NCI-H1048 (cell line): Measurements from ENCODE around the gene BTBD16.
A peak's percentile ranks its signal among the peaks of the same experiment; 100 is the strongest.

Source experiments
- DNase-seq: peaks from one replicate; lab custom pipeline; 2025; lab: John Stamatoyannopoulos, UW

BTBD16 gene

GRCh38 chr10:122294511-122295450, 23.7 kb downstream of the BTBD16 start:
- DNase-seq, result no peak

GRCh38 chr10:122295451-122295809, 24.3 kb downstream of the BTBD16 start:
- DNase-seq, result no peak

GRCh38 chr10:122296363-122297120, 25.4 kb downstream of the BTBD16 start:
- DNase-seq, result no peak

- no peak for DNase-seq
Observed at GRCh38 chr10:122297583-122297982, 26.5 kb downstream of the BTBD16 start.

- DNase-seq, result no peak
Observed at GRCh38 chr10:122298206-122298597, 27.1 kb downstream of the BTBD16 start.

GRCh38 chr10:122298598-122299301, 27.7 kb downstream of the BTBD16 start:
- DNase-seq, result peak; percentile 13

GRCh38 chr10:122299423-122300075, 28.5 kb downstream of the BTBD16 start:
- DNase-seq, result no peak

GRCh38 chr10:122301055-122301810, 30.1 kb downstream of the BTBD16 start:
- no peak for DNase-seq

- no peak for DNase-seq
Observed at GRCh38 chr10:122301811-122302115, 30.7 kb downstream of the BTBD16 start.

- DNase-seq, result no peak
Observed at GRCh38 chr10:122302315-122302714, 31.2 kb downstream of the BTBD16 start.

GRCh38 chr10:122303271-122304053, 32.4 kb downstream of the BTBD16 start:
- no peak for DNase-seq

GRCh38 chr10:122304054-122304579, 33.0 kb downstream of the BTBD16 start:
- DNase-seq, result no peak

GRCh38 chr10:122306282-122306681, 35.2 kb downstream of the BTBD16 start:
- no peak for DNase-seq

- DNase-seq, result no peak
Observed at GRCh38 chr10:122306744-122307143, 35.6 kb downstream of the BTBD16 start.

GRCh38 chr10:122307669-122308416, 36.7 kb downstream of the BTBD16 start:
- no peak for DNase-seq

GRCh38 chr10:122308417-122309141, 37.5 kb downstream of the BTBD16 start:
- DNase-seq, result no peak

GRCh38 chr10:122310311-122311050, 39.4 kb downstream of the BTBD16 start:
- DNase-seq, result no peak

- no peak for DNase-seq
Observed at GRCh38 chr10:122311051-122311410, 39.9 kb downstream of the BTBD16 start.
